ENCODE measurements around the gene SPEM1. TPM values are rescaled to one million over a fixed set of nuclear protein-coding genes. Genes with fewer than 3 reads are reported as not detected.

The SPEM1 gene
- total RNA-seq, 2 donors from 2014 or later, result 3.6 TPM; not detected in 1

DNA sequence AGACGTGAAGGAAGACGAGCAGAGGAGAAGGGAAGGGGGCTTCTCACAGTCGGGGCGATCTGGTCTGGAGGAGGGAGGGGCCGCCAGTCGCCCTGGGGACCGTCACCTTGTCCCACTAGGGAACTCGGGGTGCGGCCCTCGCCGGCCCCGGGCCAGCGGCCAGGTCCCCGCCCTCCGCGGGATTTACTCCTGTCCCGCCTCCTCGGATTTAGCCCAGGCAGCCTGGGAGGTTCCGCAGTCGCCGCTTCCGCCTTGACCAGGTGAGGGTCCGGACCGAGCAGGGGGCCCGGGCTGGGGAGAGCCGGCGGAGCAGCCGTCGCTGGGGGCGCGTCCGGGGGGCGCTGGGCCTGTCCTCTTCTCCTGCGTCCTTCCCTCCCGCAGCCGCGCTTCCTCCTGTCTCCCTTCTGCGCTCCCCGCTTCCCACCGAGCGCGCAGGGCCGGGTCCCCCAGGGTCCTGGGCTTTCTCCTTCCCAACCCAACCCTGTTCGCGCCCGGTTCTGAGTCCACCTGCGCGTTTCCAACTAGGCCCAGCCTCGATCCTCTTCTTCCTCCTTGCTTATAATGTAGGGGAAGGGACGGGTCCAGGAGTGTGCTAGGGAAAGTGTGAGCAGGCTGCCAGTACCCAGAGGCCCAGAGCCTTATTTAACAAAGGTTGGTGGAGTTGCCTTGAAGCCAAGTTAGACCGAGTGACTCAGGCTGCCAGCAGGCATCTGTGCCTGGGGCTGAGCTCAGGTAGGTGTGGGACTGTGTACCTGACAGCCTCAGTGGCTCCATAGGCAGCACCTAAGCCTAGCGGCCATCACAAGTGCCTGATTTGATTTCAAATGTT is 39.1 kb upstream of the SPEM1 start, which contains the start of gene TNK1:
TNK1 (plus strand) TSS at position 235 of the 829 bp plus-strand sequence. CDS start 1,838 bp downstream, outside the sequence.
- Histone ChIP-seq H3K27ac (peak within 1 kb of the TSS; percentile 72 to 75), H3K27me3 (replicated peaks; ENCODE audit: insufficient read depth) (no peaks in the 10 kb centered on the region), H3K36me3 (no peaks in the 10 kb centered on the region), H3K4me3 (peak within 1 kb of the TSS; percentile 38 to 47), H3K9me3 (no peaks in the 10 kb centered on the region), H3K4me1 (replicated peaks) (peaks cover 10% of the 10 kb centered on the region)
- peak; percentile 84 for DNase-seq (ENCODE audit: low spot score)
- TF ChIP-seq POLR2A (IDR thresholded peaks at IDR 0.05), result peak; percentile 82
- TF ChIP-seq POLR2AphosphoS5 (IDR thresholded peaks at IDR 0.05), result peak; percentile 77
- TF ChIP-seq, protein P1, sequence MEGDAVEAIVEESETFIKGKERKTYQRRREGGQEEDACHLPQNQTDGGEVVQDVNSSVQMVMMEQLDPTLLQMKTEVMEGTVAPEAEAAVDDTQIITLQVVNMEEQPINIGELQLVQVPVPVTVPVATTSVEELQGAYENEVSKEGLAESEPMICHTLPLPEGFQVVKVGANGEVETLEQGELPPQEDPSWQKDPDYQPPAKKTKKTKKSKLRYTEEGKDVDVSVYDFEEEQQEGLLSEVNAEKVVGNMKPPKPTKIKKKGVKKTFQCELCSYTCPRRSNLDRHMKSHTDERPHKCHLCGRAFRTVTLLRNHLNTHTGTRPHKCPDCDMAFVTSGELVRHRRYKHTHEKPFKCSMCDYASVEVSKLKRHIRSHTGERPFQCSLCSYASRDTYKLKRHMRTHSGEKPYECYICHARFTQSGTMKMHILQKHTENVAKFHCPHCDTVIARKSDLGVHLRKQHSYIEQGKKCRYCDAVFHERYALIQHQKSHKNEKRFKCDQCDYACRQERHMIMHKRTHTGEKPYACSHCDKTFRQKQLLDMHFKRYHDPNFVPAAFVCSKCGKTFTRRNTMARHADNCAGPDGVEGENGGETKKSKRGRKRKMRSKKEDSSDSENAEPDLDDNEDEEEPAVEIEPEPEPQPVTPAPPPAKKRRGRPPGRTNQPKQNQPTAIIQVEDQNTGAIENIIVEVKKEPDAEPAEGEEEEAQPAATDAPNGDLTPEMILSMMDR (IDR thresholded peaks at IDR 0.05), result no peak
- intact Hi-C loops (cut with DNase I), result no loop called here
- 3% methylated on average over 52 of the region's 52 CpGs for WGBS

DNA sequence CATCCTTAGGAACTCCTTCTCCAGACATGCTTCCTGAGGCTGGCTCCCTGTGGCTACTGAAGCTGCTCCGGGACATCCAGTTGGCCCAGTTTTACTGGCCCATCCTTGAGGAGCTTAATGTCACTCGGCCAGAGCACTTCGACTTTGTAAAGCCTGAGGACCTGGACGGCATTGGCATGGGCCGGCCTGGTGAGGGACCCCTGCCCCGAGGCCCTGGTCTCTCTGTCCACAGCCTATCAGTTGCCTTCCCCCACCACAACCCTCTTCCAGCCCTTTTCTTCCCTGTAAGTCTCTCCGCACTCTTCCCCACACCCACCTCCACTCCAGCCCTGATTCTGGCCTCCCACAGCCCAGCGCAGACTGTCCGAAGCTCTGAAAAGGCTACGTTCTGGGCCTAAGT is 37.2 kb upstream of the SPEM1 start:
- peaks cover 10% of the 10 kb centered on the region for H3K4me1 ChIP-seq (replicated peaks)
- H3K27me3 ChIP-seq (replicated peaks; ENCODE audit: insufficient read depth), result no peaks in the 10 kb centered on the region
- no peak for DNase-seq (ENCODE audit: low spot score)
- H3K36me3 ChIP-seq, result no peaks in the 10 kb centered on the region
- intact Hi-C loops (cut with DNase I), result no loop called here
- no peak overlapping the region for H3K27ac ChIP-seq
- no peak overlapping the region for H3K4me3 ChIP-seq
- WGBS, result 81% methylated on average over 10 of the region's 10 CpGs
- H3K9me3 ChIP-seq, result no peaks in the 10 kb centered on the region
- TF ChIP-seq POLR2AphosphoS5 (IDR thresholded peaks at IDR 0.05) (no peak), POLR2A (IDR thresholded peaks at IDR 0.05) (no peak)
- TF ChIP-seq, protein P1 (IDR thresholded peaks at IDR 0.05), result no peak

DNA sequence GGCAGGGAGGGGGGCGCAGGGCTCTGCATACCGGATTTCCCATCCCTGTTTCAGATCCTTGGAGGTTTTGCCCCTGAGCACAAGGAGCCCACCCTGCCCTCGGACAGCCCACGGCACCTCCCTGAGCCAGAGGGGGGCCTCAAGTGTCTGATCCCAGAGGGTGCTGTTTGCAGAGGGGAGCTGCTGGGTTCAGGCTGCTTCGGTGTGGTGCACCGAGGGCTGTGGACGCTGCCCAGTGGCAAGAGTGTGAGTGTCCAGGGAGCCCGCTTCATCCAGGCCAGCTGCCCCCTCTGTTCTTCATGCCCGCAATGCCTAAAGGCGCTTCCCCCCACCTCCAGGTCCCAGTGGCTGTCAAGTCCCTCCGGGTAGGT is 36.8 kb upstream of the SPEM1 start:
- Histone ChIP-seq H3K9me3 (no peaks in the 10 kb centered on the region), H3K27me3 (replicated peaks; ENCODE audit: insufficient read depth) (no peaks in the 10 kb centered on the region), H3K36me3 (no peaks in the 10 kb centered on the region), H3K4me1 (replicated peaks) (peaks cover 10% of the 10 kb centered on the region), H3K27ac (no peak overlapping the region), H3K4me3 (peak overlapping the region in 1 of 2 donors; percentile 27)
- intact Hi-C loops (cut with DNase I), result no loop called here
- WGBS, result 82% methylated on average over 10 of the region's 11 CpGs
- TF ChIP-seq, protein P1 (IDR thresholded peaks at IDR 0.05), result no peak
- TF ChIP-seq POLR2AphosphoS5 (IDR thresholded peaks at IDR 0.05), result no peak
- TF ChIP-seq POLR2A (IDR thresholded peaks at IDR 0.05), result no peak
- no peak for DNase-seq (ENCODE audit: low spot score)

DNA sequence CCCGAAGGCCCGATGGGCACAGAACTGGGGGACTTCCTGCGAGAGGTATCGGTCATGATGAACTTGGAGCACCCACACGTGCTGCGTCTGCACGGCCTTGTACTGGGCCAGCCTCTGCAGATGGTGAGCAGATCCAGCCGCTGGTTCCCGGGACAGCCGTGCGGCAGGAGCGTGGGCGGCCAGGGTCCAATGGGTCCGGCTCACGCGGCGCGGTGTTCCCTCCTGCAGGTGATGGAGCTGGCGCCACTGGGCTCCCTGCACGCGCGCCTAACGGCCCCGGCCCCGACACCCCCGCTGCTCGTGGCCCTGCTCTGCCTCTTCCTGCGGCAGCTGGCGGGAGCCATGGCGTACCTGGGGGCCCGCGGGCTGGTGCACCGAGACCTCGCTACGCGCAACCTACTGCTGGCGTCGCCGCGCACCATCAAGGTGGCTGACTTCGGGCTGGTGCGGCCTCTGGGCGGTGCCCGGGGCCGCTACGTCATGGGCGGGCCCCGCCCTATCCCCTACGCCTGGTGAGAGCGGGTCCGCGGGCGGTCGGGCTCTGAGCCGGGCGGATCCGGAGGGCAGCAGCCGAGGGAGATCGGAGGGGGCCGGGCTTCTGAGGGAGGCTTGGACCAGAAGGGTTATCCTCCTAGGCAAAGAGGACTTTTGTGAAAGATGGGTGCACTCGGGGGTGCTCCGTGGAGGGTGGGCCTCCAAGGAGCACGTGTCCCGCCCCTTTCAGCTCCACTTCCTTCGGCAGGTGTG is 36.2 kb upstream of the SPEM1 start:
- Histone ChIP-seq H3K4me1 (replicated peaks) (peaks cover 10% of the 10 kb centered on the region), H3K9me3 (no peaks in the 10 kb centered on the region), H3K36me3 (no peaks in the 10 kb centered on the region), H3K27ac (peak overlapping the region in 1 of 2 donors; percentile 27), H3K4me3 (peak overlapping the region; percentile 10 to 27), H3K27me3 (replicated peaks; ENCODE audit: insufficient read depth) (no peaks in the 10 kb centered on the region)
- 22% methylated on average over 45 of the region's 65 CpGs for WGBS
- intact Hi-C loops (cut with DNase I), result no loop called here
- no peak for DNase-seq (ENCODE audit: low spot score)
- TF ChIP-seq POLR2A (IDR thresholded peaks at IDR 0.05) (no peak), POLR2AphosphoS5 (IDR thresholded peaks at IDR 0.05) (no peak)
- TF ChIP-seq, protein P1 (IDR thresholded peaks at IDR 0.05), result no peak

All from prostate gland (tissue), 2 donors.